HG03521 (cell line): ENCODE results near the gene RAF1.
"Not testable (repeated sequence)": the region's sequence is repeated elsewhere in the genome, so short reads cannot be mapped to it uniquely, and the experiment has no call there.

Experiments used
- ATAC-seq: cut with Tn5 transposase; IDR thresholded peaks from one replicate; pipeline ENCODE4 v1.9.1; 2021; ENCODE audit warnings: mild to moderate bottlenecking, moderate library complexity; ENCODE audit not compliant: unreplicated experiment

Gene RAF1

GRCh38 chr3:12562451-12562850 lies 101.5 kb downstream of the RAF1 start:
- no peak for ATAC-seq

- no peak for ATAC-seq
Observed at GRCh38 chr3:12561397-12561796, 102.5 kb downstream of the RAF1 start.

GRCh38 chr3:12560505-12561190 lies 103.3 kb downstream of the RAF1 start:
- peak; percentile 23 for ATAC-seq

GRCh38 chr3:12559520-12559919 lies 104.4 kb downstream of the RAF1 start:
- ATAC-seq: no peak

- no peak for ATAC-seq
Observed at GRCh38 chr3:12558706-12559105, 105.2 kb downstream of the RAF1 start.

GRCh38 chr3:12557473-12558100 lies 106.3 kb downstream of the RAF1 start:
- no peak for ATAC-seq

- peak; percentile 89 for ATAC-seq
Observed at GRCh38 chr3:12556690-12557472, 107.0 kb downstream of the RAF1 start, which contains the start of gene MKRN2. TSS of gene MKRN2 (plus strand) at chr3:12557087. CDS start at chr3:12557151, 64 bp downstream.

GRCh38 chr3:12556314-12556689 lies 107.6 kb downstream of the RAF1 start:
- ATAC-seq: no peak

GRCh38 chr3:12553921-12554391 lies 110.0 kb downstream of the RAF1 start:
- ATAC-seq: no peak

GRCh38 chr3:12549971-12550760 lies 113.8 kb downstream of the RAF1 start:
- no peak for ATAC-seq

- no peak for ATAC-seq
Observed at GRCh38 chr3:12545473-12545791, 118.5 kb downstream of the RAF1 start, which contains the start of gene MKRN2OS. TSS of gene MKRN2OS (minus strand) at chr3:12545499. CDS start at chr3:12545464, 35 bp downstream.

- no peak for ATAC-seq
Observed at GRCh38 chr3:12544652-12545472, 119.1 kb downstream of the RAF1 start.

- not testable (repeated sequence) for ATAC-seq
Observed at GRCh38 chr3:12543497-12543896, 120.4 kb downstream of the RAF1 start.

- no peak for ATAC-seq
Observed at GRCh38 chr3:12541625-12542024, 122.3 kb downstream of the RAF1 start.

- ATAC-seq: no peak
Observed at GRCh38 chr3:12536423-12536822, 127.5 kb downstream of the RAF1 start.
